ENCODE data around the gene SBNO1. TPM values are rescaled to one million over a fixed set of nuclear protein-coding genes. Genes with fewer than 3 reads are reported as not detected.

SBNO1 gene
- total RNA-seq, 1 experiment from 2014 or later, result 43.8 TPM

GRCh38 chr12:123393747-123394146, 29.1 kb upstream of the SBNO1 start:
- ChIA-PET POLR2A (no interaction called here), RAD21 (ENCODE audit: low non-redundant PET in 1 of 2, low total read pairs in 2 of 2, uncharacterized antibody in 2 of 2, unreplicated experiment in 2 of 2) (no interaction called here), CTCF (no interaction called here)
- DNase-seq (ENCODE audit: low read depth, low spot score), result no peak
- H3K4me2 ChIP-seq (ENCODE audit: low read length), result no peak overlapping the region
- no peak overlapping the region for H3K4me3 ChIP-seq (replicated peaks in 1 of 2; ENCODE audit: low read depth in 1 of 2, low read length in 2 of 2)
- no peak for ATAC-seq
- peaks cover 89% of the 10 kb centered on the region for H3K79me2 ChIP-seq (ENCODE audit: insufficient read depth, low read length)
- no peak overlapping the region for H3K27ac ChIP-seq (ENCODE audit: low read depth, low read length)
- peaks cover 0 to 9% of the 10 kb centered on the region in 2 experiments; a peak in 2 of 4 replicates for H3K4me1 ChIP-seq (ENCODE audit: control insufficient read depth in 1 of 2, insufficient read depth in 2 of 2, low read length in 2 of 2)
- intact Hi-C loops (cut with micrococcal nuclease), result loop anchor here (5.0 kb wide), 1 partner anchor 189 kb away; the partner anchor contains the start of gene TMED2
- peaks cover 41 to 67% of the 10 kb centered on the region in 2 experiments for H3K36me3 ChIP-seq (ENCODE audit: control insufficient read depth in 1 of 2, insufficient read depth in 2 of 2, low read length in 2 of 2)
- H3K9ac ChIP-seq (ENCODE audit: low read length), result no peak overlapping the region
- H3K9me3 ChIP-seq (ENCODE audit: control insufficient read depth in 1 of 2, insufficient read depth in 1 of 2, low read depth in 1 of 2, low read length in 2 of 2), result no peaks in the 10 kb centered on the region
- H3K27me3 ChIP-seq (ENCODE audit: insufficient read depth, low read length), result no peaks in the 10 kb centered on the region
- H3K9me2 ChIP-seq (ENCODE audit: insufficient read depth), result no peaks in the 10 kb centered on the region
- no peaks in the 10 kb centered on the region for H4K20me1 ChIP-seq (ENCODE audit: insufficient read depth)
- TF ChIP-seq SRF (IDR thresholded peaks at IDR 0.05; ENCODE audit: low read depth) (no peak), JUND (IDR thresholded peaks at IDR 0.05) (no peak), REST (IDR thresholded peaks at IDR 0.05; ENCODE audit: low read depth) (no peak), SP1 (IDR thresholded peaks at IDR 0.05; ENCODE audit: low read depth) (no peak), FOSL1 (IDR thresholded peaks at IDR 0.05; ENCODE audit: low read depth) (no peak)
- H2AFZ ChIP-seq (ENCODE audit: low read depth, low read length, poor library complexity, severe bottlenecking), result no peak overlapping the region
- no TSS peak for BruUV-seq (replicated peaks)

Measured in HCT116 (cell line).